ENCODE data around the gene KRT78.
A peak's percentile ranks its signal among the peaks of the same experiment; 100 is the strongest.

DNA sequence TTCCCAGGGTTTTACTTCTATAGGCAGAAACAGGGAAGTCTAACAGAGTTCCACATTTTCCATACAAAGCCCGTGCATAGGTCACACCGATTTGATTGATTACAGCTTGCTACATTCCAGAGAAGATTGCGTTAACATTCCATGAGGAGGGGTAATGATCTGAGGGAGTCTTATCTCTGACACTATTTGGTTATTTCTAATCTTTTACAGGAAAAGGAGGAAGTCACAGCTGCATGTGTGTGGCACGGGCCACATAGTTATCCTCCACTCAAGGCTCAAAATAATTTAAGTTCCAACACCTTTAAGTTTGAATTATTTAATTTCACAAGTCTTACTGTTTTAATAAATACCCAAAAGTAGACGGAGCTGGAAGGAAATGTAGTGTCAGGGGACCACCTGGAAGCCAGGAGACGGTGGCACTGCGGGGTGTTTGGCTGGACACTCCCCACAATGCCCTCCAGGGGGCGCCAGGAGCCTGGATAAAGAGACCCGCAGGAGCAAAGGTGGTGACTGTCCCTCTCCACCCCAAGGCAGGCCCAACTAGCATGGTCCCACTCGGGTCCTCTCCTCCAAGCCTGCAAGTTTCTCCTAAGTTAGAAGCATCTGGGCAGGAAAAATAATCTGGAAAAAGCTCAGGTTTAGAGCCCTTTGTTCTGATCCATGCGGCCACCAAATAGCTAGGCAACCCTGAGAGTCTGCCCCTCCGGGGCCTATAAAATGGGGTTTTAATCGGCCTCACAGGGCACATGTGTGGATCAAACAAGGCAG, 35.9 kb upstream of the KRT78 start:
- peak; percentile 98 for TF ChIP-seq CTCF (IDR thresholded peaks at IDR 0.05; ENCODE audit: low read depth, low read length, poor library complexity, severe bottlenecking)
- TF ChIP-seq EZH2phosphoT487 (IDR thresholded peaks at IDR 0.05; ENCODE audit: borderline replicate concordance, low read length) = no peak
